GM19395 (cell line): ENCODE results near the gene SPATA24.
"Not testable (repeated sequence)": the region's sequence is repeated elsewhere in the genome, so short reads cannot be mapped to it uniquely, and the experiment has no call there.

Source experiments
- ATAC-seq: cut with Tn5 transposase; IDR thresholded peaks from one replicate; pipeline ENCODE4 v1.9.1; 2021; ENCODE audit warnings: mild to moderate bottlenecking, moderate library complexity; ENCODE audit not compliant: unreplicated experiment

SPATA24 gene

GRCh38 chr5:139417214-139417613 is 13.3 kb upstream of the SPATA24 start:
- no peak for ATAC-seq

- no peak for ATAC-seq
Observed at GRCh38 chr5:139416651-139417050, 12.8 kb upstream of the SPATA24 start.

- no peak for ATAC-seq
Observed at GRCh38 chr5:139415869-139416268, 12.0 kb upstream of the SPATA24 start.

GRCh38 chr5:139415221-139415861 is 11.5 kb upstream of the SPATA24 start:
- no peak for ATAC-seq

GRCh38 chr5:139414581-139415130 is 10.8 kb upstream of the SPATA24 start:
- ATAC-seq, result no peak

- no peak for ATAC-seq
Observed at GRCh38 chr5:139413963-139414362, 10.1 kb upstream of the SPATA24 start.

GRCh38 chr5:139413153-139413552 is 9.3 kb upstream of the SPATA24 start:
- no peak for ATAC-seq

- ATAC-seq, result no peak
Observed at GRCh38 chr5:139410993-139411828, 7.3 kb upstream of the SPATA24 start.

GRCh38 chr5:139410121-139410992 is 6.5 kb upstream of the SPATA24 start:
- no peak for ATAC-seq

GRCh38 chr5:139409116-139409515 is 5.2 kb upstream of the SPATA24 start:
- not testable (repeated sequence) for ATAC-seq

- ATAC-seq, result no peak
Observed at GRCh38 chr5:139408191-139408590, 4.3 kb upstream of the SPATA24 start.

- ATAC-seq, result no peak
Observed at GRCh38 chr5:139407517-139407916, 3.6 kb upstream of the SPATA24 start.

GRCh38 chr5:139406963-139407362 is 3.1 kb upstream of the SPATA24 start:
- ATAC-seq, result no peak

GRCh38 chr5:139404484-139404840 is 573 bp upstream of the SPATA24 start:
- no peak for ATAC-seq

- no peak for ATAC-seq
Observed at GRCh38 chr5:139403418-139403786, 487 bp downstream of the SPATA24 start.

GRCh38 chr5:139402561-139403158 is 1.2 kb downstream of the SPATA24 start:
- ATAC-seq, result no peak

GRCh38 chr5:139401546-139401945 is 2.3 kb downstream of the SPATA24 start:
- no peak for ATAC-seq

- no peak for ATAC-seq
Observed at GRCh38 chr5:139399501-139400121, 4.3 kb downstream of the SPATA24 start.

GRCh38 chr5:139397921-139398320 is 6.0 kb downstream of the SPATA24 start:
- no peak for ATAC-seq

GRCh38 chr5:139396691-139397090 is 7.2 kb downstream of the SPATA24 start:
- no peak for ATAC-seq
